Smooth muscle cell (in vitro differentiated cells): Measurements from ENCODE around the gene TRIM37. TPM values are rescaled to one million over a fixed set of nuclear protein-coding genes. Genes with fewer than 3 reads are reported as not detected.

Experiments used
- DNase-seq: peaks from one replicate; lab custom pipeline; 2025; ENCODE audit not compliant: unreplicated experiment; lab: John Stamatoyannopoulos, UW
- H2AFZ ChIP-seq: fragments of 200-600 bp; sonication (generic); 2 replicates; pipeline ENCODE4 v1.6.0; 2016; ENCODE audit warnings: antibody characterized with exemption, low read depth, mild to moderate bottlenecking
- H3F3A ChIP-seq: fragments of 200-600 bp; sonication (generic); 2 replicates; pipeline ENCODE4 v1.6.0; 2017; ENCODE audit warnings: antibody characterized with exemption, low read depth
- H3K27ac ChIP-seq: fragments of 200-600 bp; sonication (generic); 2 replicates; pipeline ENCODE4 v1.5.1; 2016; ENCODE audit warnings: low read depth, mild to moderate bottlenecking
- H3K27me3 ChIP-seq: fragments of 200-600 bp; sonication (generic); 2 replicates; pipeline ENCODE4 v1.6.1; 2016; ENCODE audit warnings: low read depth, mild to moderate bottlenecking
- H3K36me3 ChIP-seq: fragments of 200-600 bp; sonication (generic); 2 replicates; pipeline ENCODE4 v1.5.1; 2016; ENCODE audit warnings: low read depth
- H3K4me1 ChIP-seq: fragments of 200-600 bp; sonication (generic); 2 replicates; pipeline ENCODE4 v1.5.1; 2016; ENCODE audit warnings: low read depth
- H3K4me2 ChIP-seq: fragments of 200-600 bp; sonication (generic); 2 replicates; pipeline ENCODE4 v1.6.0; 2016; ENCODE audit warnings: mild to moderate bottlenecking
- H3K4me3 ChIP-seq: fragments of 200-600 bp; sonication (generic); 2 replicates; pipeline ENCODE4 v1.5.1; 2016; ENCODE audit warnings: mild to moderate bottlenecking
- H3K79me2 ChIP-seq: fragments of 200-600 bp; sonication (generic); 2 replicates; pipeline ENCODE4 v1.6.0; 2016; ENCODE audit warnings: low read depth, mild to moderate bottlenecking
- H3K9ac ChIP-seq: fragments of 200-600 bp; sonication (generic); 2 replicates; pipeline ENCODE4 v1.6.0; 2016; ENCODE audit warnings: low read depth
- H3K9me3 ChIP-seq: fragments of 200-600 bp; sonication (generic); replicated peaks from 2 replicates; pipeline ENCODE4 v1.5.1; 2016; ENCODE audit warnings: low read depth
- H4K20me1 ChIP-seq: fragments of 200-600 bp; sonication (generic); 2 replicates; pipeline ENCODE4 v1.6.0; 2016; ENCODE audit warnings: low read depth
- WGBS: methylation state at CpG from one replicate; pipeline ENCODE4 v1.1.7; 2016; ENCODE audit warnings: low lambda C conversion rate; 5-methylcytosine and 5-hydroxymethylcytosine counted together
- polyA plus RNA-seq: library from polyadenylated mRNA; unstranded; fragments of >200 nt; fragmentation: Nextera tagmentation; extraction: Ambion mirVana; gene quantifications from 2 replicates; pipeline ENCODE4 v1.2.1, GENCODE V29; 2016
- total RNA-seq: library from RNA; depleted of rRNA; stranded (reverse); fragments of >200 nt; gene quantifications from 2 replicates; pipeline ENCODE4 v1.2.3, GENCODE V29; 2014
- TF ChIP-seq, protein P1 (sequence below): fragments of 200-600 bp; sonication (generic); IDR thresholded peaks from 2 replicates; pipeline ENCODE4 v1.5.1; 2017; ENCODE audit warnings: borderline replicate concordance, mild to moderate bottlenecking, antibody characterized with exemption; ENCODE audit not compliant: insufficient read depth, poor library complexity, severe bottlenecking

TRIM37 gene
- total and polyA plus RNA-seq, 2 experiments from 2014 or later, result 8.0 to 16.5 TPM

GRCh38 chr17:59067340-59067739, 39.3 kb downstream of the TRIM37 start:
- H3K4me3 ChIP-seq, result no peak overlapping the region
- DNase-seq, result no peak
- 100% methylated on average over 2 of the region's 2 CpGs for whole genome bisulfite sequencing
- no peaks in the 10 kb centered on the region for H3K27me3 ChIP-seq
- no peak overlapping the region for H3K27ac ChIP-seq
- no peak overlapping the region for H3K9ac ChIP-seq
- H2AFZ ChIP-seq, result no peak overlapping the region
- no peaks in the 10 kb centered on the region for H3F3A ChIP-seq
- H4K20me1 ChIP-seq, result no peaks in the 10 kb centered on the region
- H3K4me2 ChIP-seq, result no peak overlapping the region
- no peaks in the 10 kb centered on the region for H3K9me3 ChIP-seq
- peaks cover 7% of the 10 kb centered on the region for H3K36me3 ChIP-seq
- TF ChIP-seq, protein P1, sequence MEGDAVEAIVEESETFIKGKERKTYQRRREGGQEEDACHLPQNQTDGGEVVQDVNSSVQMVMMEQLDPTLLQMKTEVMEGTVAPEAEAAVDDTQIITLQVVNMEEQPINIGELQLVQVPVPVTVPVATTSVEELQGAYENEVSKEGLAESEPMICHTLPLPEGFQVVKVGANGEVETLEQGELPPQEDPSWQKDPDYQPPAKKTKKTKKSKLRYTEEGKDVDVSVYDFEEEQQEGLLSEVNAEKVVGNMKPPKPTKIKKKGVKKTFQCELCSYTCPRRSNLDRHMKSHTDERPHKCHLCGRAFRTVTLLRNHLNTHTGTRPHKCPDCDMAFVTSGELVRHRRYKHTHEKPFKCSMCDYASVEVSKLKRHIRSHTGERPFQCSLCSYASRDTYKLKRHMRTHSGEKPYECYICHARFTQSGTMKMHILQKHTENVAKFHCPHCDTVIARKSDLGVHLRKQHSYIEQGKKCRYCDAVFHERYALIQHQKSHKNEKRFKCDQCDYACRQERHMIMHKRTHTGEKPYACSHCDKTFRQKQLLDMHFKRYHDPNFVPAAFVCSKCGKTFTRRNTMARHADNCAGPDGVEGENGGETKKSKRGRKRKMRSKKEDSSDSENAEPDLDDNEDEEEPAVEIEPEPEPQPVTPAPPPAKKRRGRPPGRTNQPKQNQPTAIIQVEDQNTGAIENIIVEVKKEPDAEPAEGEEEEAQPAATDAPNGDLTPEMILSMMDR, result no peak
- H3K79me2 ChIP-seq, result no peaks in the 10 kb centered on the region
- H3K4me1 ChIP-seq, result no peaks in the 10 kb centered on the region

DNA sequence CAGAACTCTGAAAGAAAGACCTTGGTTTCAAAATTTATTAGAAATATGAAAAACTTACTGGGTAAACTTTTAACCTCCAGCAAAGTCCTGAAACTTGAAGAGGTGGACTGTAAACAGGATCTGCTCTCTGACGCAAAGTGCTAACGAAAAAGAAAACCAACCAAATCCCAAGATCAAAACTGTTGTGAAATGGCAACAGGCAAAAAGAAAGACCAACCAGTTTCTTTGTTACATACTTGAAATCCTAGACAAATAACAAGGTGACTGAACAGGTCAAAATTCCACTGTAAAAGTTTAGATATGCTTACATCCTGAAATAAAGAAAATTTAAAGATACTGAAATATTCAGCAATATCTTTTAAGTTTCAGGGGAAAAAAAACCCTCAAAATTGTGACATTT, 44.2 kb downstream of the TRIM37 start:
- DNase-seq, result no peak
- Histone ChIP-seq H3K4me1 (no peaks in the 10 kb centered on the region), H3K9ac (no peak overlapping the region), H3K9me3 (no peaks in the 10 kb centered on the region), H3K79me2 (no peaks in the 10 kb centered on the region), H3K27me3 (no peaks in the 10 kb centered on the region), H2AFZ (no peak overlapping the region), H3K4me2 (no peak overlapping the region), H3F3A (no peaks in the 10 kb centered on the region), H4K20me1 (no peaks in the 10 kb centered on the region), H3K4me3 (no peak overlapping the region), H3K27ac (no peak overlapping the region), H3K36me3 (no peaks in the 10 kb centered on the region)
- TF ChIP-seq, protein P1, result no peak
- 96% methylated on average over 2 of the region's 2 CpGs for WGBS

DNA sequence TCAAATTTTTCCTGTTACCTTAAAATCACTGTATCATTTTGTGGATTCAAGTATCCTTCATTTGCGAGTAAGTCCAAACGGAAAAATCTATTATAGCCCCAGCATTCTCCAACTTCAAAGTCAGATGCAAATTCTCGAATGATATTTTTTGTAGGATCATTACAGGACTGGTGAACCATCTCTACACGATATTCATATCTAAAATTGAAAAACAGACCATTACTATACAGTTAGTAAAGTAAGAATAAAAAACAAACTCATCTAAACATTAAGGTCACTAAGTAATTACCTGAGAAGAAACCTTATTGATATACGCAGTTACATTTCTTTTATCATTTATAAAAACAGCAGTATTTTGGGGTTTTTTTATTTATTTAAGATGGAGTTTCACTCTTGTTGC, 49.8 kb downstream of the TRIM37 start:
- Histone ChIP-seq H3K27ac (no peak overlapping the region), H3K79me2 (no peaks in the 10 kb centered on the region), H2AFZ (no peak overlapping the region), H3K4me3 (no peak overlapping the region), H3K27me3 (no peaks in the 10 kb centered on the region), H3K9me3 (no peaks in the 10 kb centered on the region), H3K4me1 (no peaks in the 10 kb centered on the region), H3K9ac (no peak overlapping the region), H3K36me3 (peaks cover 5% of the 10 kb centered on the region), H3F3A (no peaks in the 10 kb centered on the region), H4K20me1 (no peaks in the 10 kb centered on the region), H3K4me2 (no peak overlapping the region)
- 99% methylated on average over 5 of the region's 5 CpGs for WGBS
- TF ChIP-seq, protein P1, result no peak
- DNase-seq, result no peak

DNA sequence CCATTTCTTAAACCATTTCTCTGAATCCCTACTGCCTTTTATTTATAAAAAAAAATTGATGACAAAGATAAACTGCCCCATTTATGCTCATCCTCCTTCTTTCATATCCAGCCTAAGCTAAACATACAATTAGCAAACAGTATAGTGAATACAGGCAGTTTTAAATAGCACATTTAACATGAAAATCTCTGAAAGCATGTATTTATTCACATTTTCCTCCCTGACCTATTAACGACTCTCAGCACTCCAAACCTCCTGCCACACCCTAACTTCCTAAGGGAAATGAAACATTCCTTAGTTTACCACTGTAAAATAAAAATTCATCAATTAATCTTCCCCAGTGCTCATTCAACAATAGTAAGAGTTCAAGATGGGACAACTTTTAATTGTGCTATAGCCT, 56.9 kb downstream of the TRIM37 start:
- Histone ChIP-seq H4K20me1 (no peaks in the 10 kb centered on the region), H3K36me3 (peaks cover 9% of the 10 kb centered on the region), H3K9me3 (no peaks in the 10 kb centered on the region), H3K4me3 (no peak overlapping the region), H3K4me1 (no peaks in the 10 kb centered on the region), H3K27ac (no peak overlapping the region), H3K9ac (no peak overlapping the region), H3K79me2 (no peaks in the 10 kb centered on the region), H3F3A (no peaks in the 10 kb centered on the region), H3K4me2 (no peak overlapping the region), H2AFZ (no peak overlapping the region), H3K27me3 (no peaks in the 10 kb centered on the region)
- no peak for DNase-seq
- TF ChIP-seq, protein P1, result no peak
- 100% methylated on average over 1 of the region's 1 CpG for WGBS
